HG02884 (cell line): ENCODE measurements around the gene FGD1.

Experiments used
- ATAC-seq: cut with Tn5 transposase; IDR thresholded peaks from one replicate; pipeline ENCODE4 v1.9.1; 2021; ENCODE audit warnings: mild to moderate bottlenecking, moderate library complexity; ENCODE audit not compliant: unreplicated experiment

Gene FGD1

GRCh38 chrX:54411732-54412131, 84.3 kb downstream of the FGD1 start:
- ATAC-seq = no peak

- ATAC-seq = no peak
Measured at GRCh38 chrX:54407266-54407665, 88.8 kb downstream of the FGD1 start.

- ATAC-seq = no peak
Measured at GRCh38 chrX:54397113-54397512, 98.9 kb downstream of the FGD1 start.
